Measurements from ENCODE around the gene ZNF41. TPM values are rescaled to one million over a fixed set of nuclear protein-coding genes. Genes with fewer than 3 reads are reported as not detected.

Gene ZNF41
- 1 to 10 TPM; 5.3 to 6.2 TPM for total RNA-seq

DNA sequence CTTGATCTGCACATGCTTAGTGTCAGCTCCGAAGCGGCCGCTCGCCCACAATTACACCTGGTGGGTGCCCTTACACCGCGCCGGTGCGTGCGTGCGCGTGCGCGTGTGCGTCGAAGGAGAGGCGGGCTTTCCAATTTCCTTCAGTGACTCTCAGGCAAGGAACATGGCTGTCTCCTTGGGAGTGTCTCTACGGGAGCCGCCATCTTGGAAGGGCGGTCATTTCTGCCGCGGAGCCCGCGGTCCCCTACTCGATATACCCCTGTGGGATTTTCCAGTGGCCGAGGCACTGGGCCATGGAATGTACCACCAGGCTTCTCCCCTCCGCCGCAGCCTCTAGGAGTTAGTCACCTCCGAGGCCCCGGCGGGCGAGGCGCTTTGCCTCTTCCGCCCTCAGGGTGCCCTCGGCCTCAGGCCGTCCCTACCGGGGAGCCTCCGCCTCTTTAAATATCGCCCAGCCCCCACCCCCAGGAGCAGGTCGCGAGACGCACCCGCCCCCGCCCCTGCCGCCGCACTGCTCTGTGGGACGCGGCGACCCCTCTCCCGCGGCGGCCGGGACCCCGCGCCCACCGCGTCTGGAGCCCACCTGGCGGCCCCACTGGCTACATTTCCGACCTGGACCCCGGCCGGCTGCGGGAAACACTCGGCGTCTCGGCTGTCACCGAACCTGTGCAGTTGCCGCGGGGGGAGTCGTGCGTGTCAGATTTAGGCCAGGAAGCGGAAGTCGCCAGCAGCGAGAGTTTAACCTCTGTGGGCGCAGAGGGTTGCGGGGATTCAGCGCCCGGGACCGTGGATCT, at the start of gene ZNF41:
TSS of gene ZNF41 (minus strand) at position 711 of the 794 bp plus-strand sequence. CDS start 15,741 bp downstream, outside the sequence.

Other genes with a start within 250 kb of the ZNF41 start
- under 1 TPM in 1 of 2 donors, not detected in 1; under 0.01 TPM for gene ZNF157, start 112.6 kb downstream of the ZNF41 start, total RNA-seq
- gene ARAF, start 78.0 kb upstream of the ZNF41 start, total RNA-seq: 10 to 100 TPM; 18.6 to 19.3 TPM
- gene TIMP1, start 99.2 kb upstream of the ZNF41 start, total RNA-seq: 10 to 100 TPM; 61.3 to 63.3 TPM
- not detected for gene SYN1, start 136.6 kb upstream of the ZNF41 start, total RNA-seq
- gene CFP, start 146.7 kb upstream of the ZNF41 start, total RNA-seq: under 1 TPM; under 0.01 to 0.33 TPM
- gene ELK1, start 167.3 kb upstream of the ZNF41 start, total RNA-seq: 10 to 100 TPM; 19.6 to 24.6 TPM
- gene UXT, start 176.0 kb upstream of the ZNF41 start, total RNA-seq: 10 to 100 TPM; 79.5 to 97.2 TPM